ENCODE data around the gene LRP1-AS.

DNA sequence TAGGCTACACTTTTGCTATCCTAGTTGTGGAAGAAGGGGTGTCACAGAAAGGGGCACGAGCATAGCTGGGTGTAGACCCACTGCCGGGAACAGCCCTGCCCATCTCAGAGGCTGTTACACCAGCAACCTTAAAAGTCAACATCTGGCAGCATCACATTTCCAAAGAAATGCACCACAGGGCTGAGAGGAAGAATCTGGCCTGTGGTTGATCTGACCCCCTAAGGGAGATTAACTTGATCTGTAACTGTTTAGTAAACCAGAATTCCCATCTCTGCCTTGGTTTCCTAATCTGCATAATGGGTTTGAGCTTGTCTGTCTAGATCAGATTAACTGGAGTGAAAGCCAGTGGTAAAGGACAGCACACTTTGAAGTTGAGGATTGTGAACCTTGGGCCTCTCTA, 1.3 kb downstream of the LRP1-AS start:
- TF ChIP-seq, protein P1, sequence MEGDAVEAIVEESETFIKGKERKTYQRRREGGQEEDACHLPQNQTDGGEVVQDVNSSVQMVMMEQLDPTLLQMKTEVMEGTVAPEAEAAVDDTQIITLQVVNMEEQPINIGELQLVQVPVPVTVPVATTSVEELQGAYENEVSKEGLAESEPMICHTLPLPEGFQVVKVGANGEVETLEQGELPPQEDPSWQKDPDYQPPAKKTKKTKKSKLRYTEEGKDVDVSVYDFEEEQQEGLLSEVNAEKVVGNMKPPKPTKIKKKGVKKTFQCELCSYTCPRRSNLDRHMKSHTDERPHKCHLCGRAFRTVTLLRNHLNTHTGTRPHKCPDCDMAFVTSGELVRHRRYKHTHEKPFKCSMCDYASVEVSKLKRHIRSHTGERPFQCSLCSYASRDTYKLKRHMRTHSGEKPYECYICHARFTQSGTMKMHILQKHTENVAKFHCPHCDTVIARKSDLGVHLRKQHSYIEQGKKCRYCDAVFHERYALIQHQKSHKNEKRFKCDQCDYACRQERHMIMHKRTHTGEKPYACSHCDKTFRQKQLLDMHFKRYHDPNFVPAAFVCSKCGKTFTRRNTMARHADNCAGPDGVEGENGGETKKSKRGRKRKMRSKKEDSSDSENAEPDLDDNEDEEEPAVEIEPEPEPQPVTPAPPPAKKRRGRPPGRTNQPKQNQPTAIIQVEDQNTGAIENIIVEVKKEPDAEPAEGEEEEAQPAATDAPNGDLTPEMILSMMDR (IDR thresholded peaks at IDR 0.05 in 2 of 3, conservative IDR thresholded peaks at IDR 0.05 in 1 of 3; ENCODE audit: control insufficient read depth in 2 of 3, extremely low read depth in 1 of 3, insufficient read depth in 1 of 3, low read depth in 3 of 3, low read length in 3 of 3) = no peak
- TF ChIP-seq, protein P2, sequence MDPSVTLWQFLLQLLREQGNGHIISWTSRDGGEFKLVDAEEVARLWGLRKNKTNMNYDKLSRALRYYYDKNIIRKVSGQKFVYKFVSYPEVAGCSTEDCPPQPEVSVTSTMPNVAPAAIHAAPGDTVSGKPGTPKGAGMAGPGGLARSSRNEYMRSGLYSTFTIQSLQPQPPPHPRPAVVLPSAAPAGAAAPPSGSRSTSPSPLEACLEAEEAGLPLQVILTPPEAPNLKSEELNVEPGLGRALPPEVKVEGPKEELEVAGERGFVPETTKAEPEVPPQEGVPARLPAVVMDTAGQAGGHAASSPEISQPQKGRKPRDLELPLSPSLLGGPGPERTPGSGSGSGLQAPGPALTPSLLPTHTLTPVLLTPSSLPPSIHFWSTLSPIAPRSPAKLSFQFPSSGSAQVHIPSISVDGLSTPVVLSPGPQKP (IDR thresholded peaks at IDR 0.05; ENCODE audit: low read depth, low read length) = no peak

All from GM12878 (cell line).